GM23338 (cell line): ENCODE data around the gene TLCD3B.

Experiments
- CREB1 ChIP-seq: fragments of 250-450 bp; sonication (Bioruptor Pico); IDR thresholded peaks from 2 replicates; pipeline ENCODE4 v1.5.0; 2020; ENCODE audit warnings: low read depth, mild to moderate bottlenecking, moderate library complexity
- ETS1 ChIP-seq: IDR thresholded peaks from 2 replicates; pipeline ENCODE4 v1.6.1; 2016; ENCODE audit warnings: antibody characterized with exemption
- EZH2 ChIP-seq: fragments of 200-600 bp; sonication (generic); IDR thresholded peaks from one replicate; pipeline ENCODE4 v1.8.0; 2017; ENCODE audit warnings: antibody characterized with exemption, mild to moderate bottlenecking, low read depth; ENCODE audit not compliant: unreplicated experiment
- EZH2phosphoT487 ChIP-seq: fragments of 200-600 bp; sonication (generic); IDR thresholded peaks from one replicate; pipeline ENCODE4 v1.8.1; 2018; ENCODE audit warnings: antibody characterized with exemption; ENCODE audit not compliant: unreplicated experiment
- JUNB ChIP-seq: IDR thresholded peaks from one replicate; pipeline ENCODE4 v1.6.1; 2016; ENCODE audit warnings: antibody characterized with exemption; ENCODE audit not compliant: unreplicated experiment
- NANOG ChIP-seq: IDR thresholded peaks from 2 replicates; pipeline ENCODE4 v1.6.1; 2016; ENCODE audit warnings: antibody characterized with exemption, borderline replicate concordance
- POLR2AphosphoS5 ChIP-seq: IDR thresholded peaks from 2 replicates; pipeline ENCODE4 v1.6.1; 2016; ENCODE audit warnings: antibody characterized with exemption, low read depth
- STAT1 ChIP-seq: IDR thresholded peaks from one replicate; pipeline ENCODE4 v1.6.1; 2016; ENCODE audit warnings: antibody characterized with exemption; ENCODE audit not compliant: unreplicated experiment
- ZNF114 ChIP-seq: fragments of 250-450 bp; sonication (Bioruptor Pico); IDR thresholded peaks from 2 replicates; pipeline ENCODE4 v1.5.0; 2020; ENCODE audit warnings: mild to moderate bottlenecking, moderate library complexity
- TF ChIP-seq, protein P1 (sequence below), 2 experiments: fragments of 200-600 bp in 1 of 2; sonication (generic) in 1 of 2; conservative IDR thresholded peaks; 2 replicates each; pipeline versions ENCODE4 v1.5.1 to v1.6.1; 2016 to 2017; ENCODE audit warnings: antibody characterized with exemption in 2 of 2, low read depth in 2 of 2, mild to moderate bottlenecking in 2 of 2, moderate library complexity in 1 of 2
- TF ChIP-seq, protein P2 (sequence below): IDR thresholded peaks from one replicate; pipeline ENCODE4 v1.6.1; 2018; ENCODE audit warnings: antibody characterized with exemption; ENCODE audit not compliant: unreplicated experiment

GRCh38 chr16:29978564-29979270 is 52.4 kb downstream of the TLCD3B start:
- TF ChIP-seq, protein P1, sequence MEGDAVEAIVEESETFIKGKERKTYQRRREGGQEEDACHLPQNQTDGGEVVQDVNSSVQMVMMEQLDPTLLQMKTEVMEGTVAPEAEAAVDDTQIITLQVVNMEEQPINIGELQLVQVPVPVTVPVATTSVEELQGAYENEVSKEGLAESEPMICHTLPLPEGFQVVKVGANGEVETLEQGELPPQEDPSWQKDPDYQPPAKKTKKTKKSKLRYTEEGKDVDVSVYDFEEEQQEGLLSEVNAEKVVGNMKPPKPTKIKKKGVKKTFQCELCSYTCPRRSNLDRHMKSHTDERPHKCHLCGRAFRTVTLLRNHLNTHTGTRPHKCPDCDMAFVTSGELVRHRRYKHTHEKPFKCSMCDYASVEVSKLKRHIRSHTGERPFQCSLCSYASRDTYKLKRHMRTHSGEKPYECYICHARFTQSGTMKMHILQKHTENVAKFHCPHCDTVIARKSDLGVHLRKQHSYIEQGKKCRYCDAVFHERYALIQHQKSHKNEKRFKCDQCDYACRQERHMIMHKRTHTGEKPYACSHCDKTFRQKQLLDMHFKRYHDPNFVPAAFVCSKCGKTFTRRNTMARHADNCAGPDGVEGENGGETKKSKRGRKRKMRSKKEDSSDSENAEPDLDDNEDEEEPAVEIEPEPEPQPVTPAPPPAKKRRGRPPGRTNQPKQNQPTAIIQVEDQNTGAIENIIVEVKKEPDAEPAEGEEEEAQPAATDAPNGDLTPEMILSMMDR (conservative IDR thresholded peaks at IDR 0.05; ENCODE audit: low read depth in 2 of 2) = no peak
- TF ChIP-seq EZH2phosphoT487 (no peak), EZH2 (no peak), ZNF114 (CRISPR knock-in tag) (no peak), STAT1 (no peak), ETS1 (no peak), POLR2AphosphoS5 (no peak), CREB1 (no peak), JUNB (no peak), NANOG (no peak)
- TF ChIP-seq, protein P2, sequence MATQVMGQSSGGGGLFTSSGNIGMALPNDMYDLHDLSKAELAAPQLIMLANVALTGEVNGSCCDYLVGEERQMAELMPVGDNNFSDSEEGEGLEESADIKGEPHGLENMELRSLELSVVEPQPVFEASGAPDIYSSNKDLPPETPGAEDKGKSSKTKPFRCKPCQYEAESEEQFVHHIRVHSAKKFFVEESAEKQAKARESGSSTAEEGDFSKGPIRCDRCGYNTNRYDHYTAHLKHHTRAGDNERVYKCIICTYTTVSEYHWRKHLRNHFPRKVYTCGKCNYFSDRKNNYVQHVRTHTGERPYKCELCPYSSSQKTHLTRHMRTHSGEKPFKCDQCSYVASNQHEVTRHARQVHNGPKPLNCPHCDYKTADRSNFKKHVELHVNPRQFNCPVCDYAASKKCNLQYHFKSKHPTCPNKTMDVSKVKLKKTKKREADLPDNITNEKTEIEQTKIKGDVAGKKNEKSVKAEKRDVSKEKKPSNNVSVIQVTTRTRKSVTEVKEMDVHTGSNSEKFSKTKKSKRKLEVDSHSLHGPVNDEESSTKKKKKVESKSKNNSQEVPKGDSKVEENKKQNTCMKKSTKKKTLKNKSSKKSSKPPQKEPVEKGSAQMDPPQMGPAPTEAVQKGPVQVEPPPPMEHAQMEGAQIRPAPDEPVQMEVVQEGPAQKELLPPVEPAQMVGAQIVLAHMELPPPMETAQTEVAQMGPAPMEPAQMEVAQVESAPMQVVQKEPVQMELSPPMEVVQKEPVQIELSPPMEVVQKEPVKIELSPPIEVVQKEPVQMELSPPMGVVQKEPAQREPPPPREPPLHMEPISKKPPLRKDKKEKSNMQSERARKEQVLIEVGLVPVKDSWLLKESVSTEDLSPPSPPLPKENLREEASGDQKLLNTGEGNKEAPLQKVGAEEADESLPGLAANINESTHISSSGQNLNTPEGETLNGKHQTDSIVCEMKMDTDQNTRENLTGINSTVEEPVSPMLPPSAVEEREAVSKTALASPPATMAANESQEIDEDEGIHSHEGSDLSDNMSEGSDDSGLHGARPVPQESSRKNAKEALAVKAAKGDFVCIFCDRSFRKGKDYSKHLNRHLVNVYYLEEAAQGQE = no peak
